GM21723 (cell line): ENCODE measurements around the gene ANKRD34B.
A peak's percentile ranks its signal among the peaks of the same experiment; 100 is the strongest.
"Not testable (repeated sequence)": the region's sequence is repeated elsewhere in the genome, so short reads cannot be mapped to it uniquely, and the experiment has no call there.

ENCODE experiments used
- ATAC-seq: cut with Tn5 transposase; IDR thresholded peaks from one replicate; pipeline ENCODE4 v1.9.1; 2021; ENCODE audit warnings: mild to moderate bottlenecking, moderate library complexity; ENCODE audit not compliant: unreplicated experiment

ANKRD34B gene

GRCh38 chr5:80569961-80570786 is at the start of gene ANKRD34B:
ANKRD34B (minus strand) TSS chr5:80570280; CDS start chr5:80560019, 10,261 bp downstream.
- ATAC-seq, result no peak

DNA sequence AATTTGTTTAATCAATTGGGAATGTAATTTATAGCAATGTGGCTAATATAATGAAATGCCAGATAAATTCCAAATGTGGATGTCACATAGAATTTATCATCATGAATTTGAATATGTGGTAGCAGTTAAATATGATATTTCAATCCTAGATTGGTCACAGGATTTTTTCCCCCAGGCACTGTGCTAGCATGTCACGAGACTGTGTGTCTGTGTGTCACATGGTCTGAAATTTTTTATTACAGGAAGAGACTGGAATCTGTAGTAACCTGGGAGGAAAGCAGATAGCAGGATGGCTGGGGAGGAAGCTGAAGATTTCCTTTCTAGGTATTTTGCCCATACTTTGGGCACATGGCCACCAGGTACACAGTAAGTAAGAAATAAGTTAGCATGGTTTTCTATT is 49.0 kb upstream of the ANKRD34B start:
- ATAC-seq, result no peak

- no peak for ATAC-seq
These were observed 48.4 kb upstream of the ANKRD34B start for GRCh38 chr5:80618438-80618837.

DNA sequence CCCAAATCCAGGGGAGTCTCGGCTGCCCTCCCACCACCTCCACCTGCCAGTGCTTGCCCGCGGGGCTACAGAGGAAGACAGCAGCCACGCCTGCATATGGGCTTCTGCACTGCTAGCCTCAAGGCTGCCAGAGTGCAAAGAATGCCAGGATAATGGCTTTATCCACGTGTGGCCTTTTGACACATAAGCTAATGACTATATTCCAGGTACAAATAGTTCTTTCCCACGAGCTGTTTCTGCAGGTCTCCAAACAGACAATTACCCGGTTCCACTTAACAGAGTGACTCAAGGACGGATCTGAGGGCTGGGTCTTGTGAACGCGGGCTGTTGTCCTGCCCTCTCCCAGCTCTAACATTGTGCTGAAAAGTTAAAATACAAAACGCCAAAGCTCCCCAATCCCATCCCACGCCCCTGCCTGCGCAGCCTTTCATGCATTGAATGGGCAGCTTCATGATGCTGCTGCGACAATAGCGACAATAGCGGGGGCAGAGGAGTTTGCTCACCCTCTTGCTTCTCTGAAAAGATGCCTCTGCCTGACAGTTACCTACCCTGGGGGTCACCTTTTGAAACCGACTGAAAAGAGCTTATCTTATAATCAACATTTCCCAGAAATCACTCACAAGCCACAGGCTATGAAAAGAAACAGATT is 45.3 kb upstream of the ANKRD34B start:
- no peak for ATAC-seq

DNA sequence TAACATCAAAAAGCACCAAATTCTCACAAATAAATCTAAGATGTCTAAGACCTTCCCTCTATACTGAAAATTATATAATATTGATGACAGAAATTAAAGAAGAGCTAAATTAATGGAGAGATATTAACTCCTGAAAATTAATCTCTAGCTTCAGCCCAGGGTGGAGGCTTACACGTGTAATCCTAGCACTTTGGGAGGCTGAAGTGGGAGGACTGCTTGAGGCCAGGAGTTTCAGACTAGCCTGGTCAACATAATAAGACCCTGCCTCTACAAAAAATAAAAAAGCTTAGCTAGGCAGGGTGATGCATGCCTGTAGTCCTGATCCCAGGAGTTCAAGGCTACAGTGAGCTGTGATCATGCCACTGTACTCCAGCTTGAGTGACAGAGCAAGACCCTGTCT is 39.6 kb upstream of the ANKRD34B start:
- ATAC-seq, result no peak

- ATAC-seq, result no peak
These were observed 38.7 kb upstream of the ANKRD34B start for GRCh38 chr5:80608731-80609130.

DNA sequence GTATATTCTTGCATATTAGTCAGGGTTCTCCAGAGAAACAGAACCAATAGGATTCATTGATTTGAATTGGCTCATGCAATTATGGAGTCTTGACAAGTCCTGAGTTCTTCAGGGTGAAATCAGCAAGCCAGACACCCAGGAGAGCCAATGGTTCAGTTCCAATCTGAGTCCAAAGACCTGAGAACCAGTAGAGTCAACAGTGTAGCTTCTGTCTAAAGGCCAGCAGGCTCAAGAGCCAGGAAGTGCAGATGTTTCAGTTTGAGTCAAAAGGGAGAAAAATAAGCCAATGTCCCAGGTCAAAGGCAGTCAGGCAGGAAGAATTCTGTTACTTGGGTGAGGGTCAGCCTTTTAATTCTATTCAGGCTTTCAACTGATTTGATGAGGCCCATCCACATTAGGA is 37.8 kb upstream of the ANKRD34B start:
- peak; percentile 72 for ATAC-seq

- no peak for ATAC-seq
These were observed 37.3 kb upstream of the ANKRD34B start for GRCh38 chr5:80607343-80607742.

DNA sequence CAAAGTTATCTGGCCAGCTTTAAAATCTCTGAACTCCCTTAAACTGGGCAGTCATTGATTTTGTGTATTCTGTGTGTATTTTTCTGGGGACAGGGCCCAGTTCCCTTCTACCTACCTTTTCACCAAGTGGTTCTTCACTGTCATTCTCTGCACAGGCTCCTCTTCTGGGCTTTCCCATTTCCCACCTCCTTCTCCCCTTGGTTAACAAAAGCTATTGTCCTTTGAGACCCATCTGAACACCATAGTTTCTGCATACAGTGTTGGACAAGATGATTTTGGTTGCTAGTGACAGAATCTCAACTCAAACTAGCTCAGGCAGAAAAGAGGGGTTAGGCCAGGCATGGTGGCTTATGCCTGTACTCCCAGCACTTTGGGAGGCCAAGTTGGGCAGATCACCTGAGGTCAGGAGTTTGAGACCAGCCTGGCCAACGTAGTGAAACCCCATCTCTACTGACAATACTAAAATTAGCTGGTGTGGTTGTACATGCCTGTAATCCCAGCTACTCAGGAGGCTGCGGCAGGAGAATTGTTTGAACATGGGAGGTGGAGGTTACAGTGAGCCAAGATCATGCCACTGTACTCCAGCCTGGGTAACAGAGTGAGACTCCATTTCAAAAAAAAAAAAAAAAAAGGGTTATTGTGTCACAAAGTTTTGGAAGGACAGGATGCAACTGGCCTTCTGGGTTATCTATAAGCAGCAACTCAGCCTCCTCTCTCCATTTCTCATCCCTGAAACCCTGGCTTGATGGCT is 31.0 kb upstream of the ANKRD34B start:
- no peak for ATAC-seq

DNA sequence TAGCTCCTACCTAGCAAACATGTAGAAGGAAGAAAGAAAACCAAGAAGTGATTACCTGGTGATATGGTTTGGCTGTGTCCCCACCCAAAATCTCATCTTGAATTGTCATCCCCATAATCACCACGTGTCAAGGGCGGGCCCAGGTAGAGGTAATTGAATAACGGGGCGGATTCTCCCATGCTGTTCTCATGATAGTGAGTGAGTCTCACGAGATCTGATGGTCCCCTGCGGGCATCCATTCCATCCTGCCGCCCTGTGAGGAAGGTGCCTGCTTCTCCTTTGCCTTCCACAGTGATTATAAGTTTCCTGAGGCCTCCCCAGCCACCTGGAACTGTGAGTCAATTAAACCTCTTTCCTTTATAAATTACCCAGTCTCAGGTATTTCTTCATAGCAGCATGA is 27.4 kb upstream of the ANKRD34B start:
- ATAC-seq, result no peak

DNA sequence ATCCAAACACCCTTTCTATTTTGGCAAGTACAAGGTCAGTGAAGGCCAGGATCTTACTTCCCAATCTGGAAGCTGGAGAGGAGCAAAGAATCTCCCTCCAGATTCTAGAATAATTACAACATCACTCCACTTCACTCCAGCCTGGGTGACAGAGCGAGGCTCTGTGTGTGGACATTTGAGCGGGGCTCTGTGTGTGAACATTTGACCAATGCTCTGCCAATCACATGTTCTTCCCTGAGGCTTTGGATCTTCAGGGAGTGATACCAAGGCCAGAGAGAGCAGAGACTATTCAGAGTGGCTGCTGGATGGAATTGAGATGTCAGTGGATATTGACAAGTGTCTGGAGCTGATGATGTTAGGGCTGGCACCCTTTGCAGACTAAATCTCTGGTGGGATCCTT is 24.7 kb upstream of the ANKRD34B start:
- ATAC-seq, result no peak

DNA sequence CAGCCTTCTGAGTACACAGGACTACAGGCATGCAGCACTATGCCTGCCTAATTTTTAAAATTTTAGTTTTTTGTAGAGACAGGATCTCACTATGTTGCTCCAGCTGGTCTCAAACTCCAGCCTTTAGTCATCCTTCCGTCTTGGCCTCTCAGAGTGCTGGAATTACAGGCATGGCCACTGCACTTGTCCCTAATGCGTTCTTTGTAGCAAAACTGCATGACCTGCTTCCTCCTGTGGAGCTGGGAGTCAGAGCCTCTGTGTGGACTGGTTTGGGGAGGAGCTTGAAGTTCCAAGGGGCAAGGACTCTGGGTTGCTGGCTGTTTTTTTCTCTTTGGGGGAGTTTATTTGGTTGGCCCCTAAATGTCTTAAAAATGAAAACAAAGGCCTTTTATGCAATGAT is 22.7 kb upstream of the ANKRD34B start:
- ATAC-seq, result no peak

GRCh38 chr5:80592105-80592504 is 22.0 kb upstream of the ANKRD34B start:
- no peak for ATAC-seq

GRCh38 chr5:80591352-80591751 is 21.3 kb upstream of the ANKRD34B start:
- no peak for ATAC-seq

- no peak for ATAC-seq
These were observed 20.7 kb upstream of the ANKRD34B start for GRCh38 chr5:80590766-80591165.

DNA sequence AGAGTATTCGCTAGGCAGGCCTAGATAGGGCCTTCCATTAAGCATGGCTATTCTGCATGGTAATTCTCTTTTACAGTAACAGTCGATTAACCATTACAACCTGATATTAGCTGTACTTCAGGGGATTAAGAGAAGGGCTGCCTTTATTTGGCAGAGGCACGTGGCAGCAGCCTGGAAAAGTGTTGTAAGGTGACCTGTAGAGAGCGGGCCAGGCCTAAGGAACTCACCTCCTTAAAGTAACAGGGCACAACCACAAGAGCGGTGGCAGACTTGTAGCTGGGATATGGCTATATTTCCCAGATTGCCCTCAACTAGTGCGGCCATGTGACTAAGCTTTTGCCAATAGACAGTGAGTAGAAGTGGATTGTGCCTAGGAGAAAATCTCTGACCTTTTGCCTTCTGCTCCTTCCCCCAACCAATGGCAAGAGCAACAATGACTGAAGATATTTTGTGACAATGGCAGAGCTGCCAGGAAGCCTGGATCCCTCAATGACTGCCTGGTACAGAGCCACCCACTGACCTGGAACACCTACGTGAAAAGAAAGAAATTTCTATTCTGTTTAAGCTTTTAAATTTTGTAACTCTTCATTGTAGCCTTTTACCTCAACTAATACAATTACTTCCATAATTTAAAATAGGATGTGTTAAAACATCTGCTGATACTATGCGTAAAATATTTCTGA is 18.9 kb upstream of the ANKRD34B start:
- no peak for ATAC-seq

GRCh38 chr5:80584770-80585169 is 14.7 kb upstream of the ANKRD34B start:
- ATAC-seq, result no peak

- not testable (repeated sequence) for ATAC-seq
These were observed 10.2 kb upstream of the ANKRD34B start for GRCh38 chr5:80580291-80580690.

GRCh38 chr5:80579050-80579449 is 9.0 kb upstream of the ANKRD34B start:
- ATAC-seq, result no peak

GRCh38 chr5:80577707-80578106 is 7.6 kb upstream of the ANKRD34B start:
- no peak for ATAC-seq

- ATAC-seq, result no peak
These were observed 6.3 kb upstream of the ANKRD34B start for GRCh38 chr5:80576383-80576782.
